Endothelial cell of umbilical vein (primary cell): ENCODE measurements around the gene COL8A1. TPM values are rescaled to one million over a fixed set of nuclear protein-coding genes. Genes with fewer than 3 reads are reported as not detected.

Source experiments
- BruUV-seq: library from RNA; stranded (reverse); fragments of 400-500 nt; replicated peaks from 2 replicates; lab custom pipeline; 2021; lab: Mats Ljungman, UMichigan
- CTCF ChIA-PET: fragments of 300-600, 350-600 bp; sonication (Branson Sonifier 250); formaldehyde crosslinking; loops from one replicate; lab custom pipeline; 2021; ENCODE audit warnings: antibody characterized with exemption, inconsistent platforms; lab: Charles Lee
- POLR2A ChIA-PET: fragments of 300-600, 350-600 bp; sonication (Branson Sonifier 250); formaldehyde crosslinking; loops from one replicate; lab custom pipeline; 2021; ENCODE audit warnings: antibody characterized with exemption, inconsistent platforms; lab: Charles Lee
- DNase-seq: peaks from one replicate; pipeline ENCODE4 v3.0.0-alpha.2; 2011; ENCODE audit warnings: low read depth, low spot score
- FAIRE-seq: peaks from 2 replicates; lab custom pipeline; 2011; peaks lifted over from hg19 to GRCh38; lab: Jason Lieb, UNC
- H2AFZ ChIP-seq: 2 replicates; pipeline ENCODE4 v1.6.0; 2012; ENCODE audit warnings: low read depth, low read length, control low read depth, inconsistent platforms
- H3K27ac ChIP-seq: 2 replicates; pipeline ENCODE4 v1.5.1; 2011; ENCODE audit warnings: low read depth, mild to moderate bottlenecking, control low read depth, low read length, moderate library complexity; ENCODE audit not compliant: insufficient read depth
- H3K27me3 ChIP-seq, 2 experiments: 2 replicates each; pipeline versions ENCODE4 v1.6.0 to v1.6.1; 2011; ENCODE audit warnings: low read length in 2 of 2, mixed read lengths in 1 of 2; ENCODE audit not compliant: control insufficient read depth in 2 of 2, insufficient read depth in 2 of 2
- H3K36me3 ChIP-seq, 2 experiments: 2 replicates in 1 of 2; 3 replicates in 1 of 2; pipeline ENCODE4 v1.5.1; 2011; ENCODE audit warnings: low read length in 2 of 2, mild to moderate bottlenecking in 1 of 2, moderate library complexity in 1 of 2; ENCODE audit not compliant: control insufficient read depth in 2 of 2, insufficient read depth in 2 of 2; ENCODE audit errors: extremely low read depth in 1 of 2
- H3K4me1 ChIP-seq: 3 replicates; pipeline ENCODE4 v1.5.1; 2011; ENCODE audit warnings: mild to moderate bottlenecking, low read length; ENCODE audit not compliant: control insufficient read depth, insufficient read depth; ENCODE audit errors: extremely low read depth
- H3K4me2 ChIP-seq: 2 replicates; pipeline ENCODE4 v1.6.1; 2011; ENCODE audit warnings: low read length, control low read depth, mixed read lengths; ENCODE audit not compliant: insufficient read depth
- H3K4me3 ChIP-seq, 3 experiments: fragments of 200-600 bp in 1 of 3; sonication (generic), shearing (Covaris generic) in 1 of 3; replicated peaks in 1 of 3; 2 replicates each; pipeline ENCODE4 v1.5.1; 2011 to 2016; ENCODE audit warnings: control low read depth in 3 of 3, low read length in 3 of 3, mild to moderate bottlenecking in 2 of 3, inconsistent platforms in 1 of 3, low read depth in 1 of 3, moderate library complexity in 1 of 3; ENCODE audit not compliant: insufficient read depth in 1 of 3
- H3K79me2 ChIP-seq: 2 replicates; pipeline ENCODE4 v1.6.0; 2012; ENCODE audit warnings: low read length, inconsistent platforms; ENCODE audit not compliant: control insufficient read depth, insufficient read depth
- H3K9ac ChIP-seq: replicated peaks from 2 replicates; pipeline ENCODE3; 2011; ENCODE audit warnings: low read length, control low read depth; ENCODE audit not compliant: insufficient read depth; ENCODE audit errors: extremely low read depth
- H3K9me1 ChIP-seq: replicated peaks from 3 replicates; pipeline ENCODE4 v1.6.0; 2011; ENCODE audit warnings: mild to moderate bottlenecking, low read length; ENCODE audit not compliant: control insufficient read depth, insufficient read depth; ENCODE audit errors: extremely low read depth
- H3K9me3 ChIP-seq: replicated peaks from 2 replicates; pipeline ENCODE4 v1.5.1; 2012; ENCODE audit warnings: low read length, inconsistent platforms; ENCODE audit not compliant: control insufficient read depth, insufficient read depth
- H4K20me1 ChIP-seq: replicated peaks from 2 replicates; pipeline ENCODE3; 2011; ENCODE audit warnings: mild to moderate bottlenecking, low read length; ENCODE audit not compliant: control insufficient read depth, insufficient read depth; ENCODE audit errors: extremely low read depth
- CTCF ChIP-seq, 2 donors: IDR thresholded peaks; 1 replicate in 1 of 2; 2 replicates in 1 of 2; pipeline ENCODE4 v1.5.1; 2011; ENCODE audit warnings: low read length in 2 of 2, mild to moderate bottlenecking in 2 of 2, moderate library complexity in 2 of 2, control low read depth in 1 of 2, inconsistent platforms in 1 of 2, low read depth in 1 of 2; ENCODE audit not compliant: insufficient read depth in 1 of 2; ENCODE audit errors: extremely low read depth in 1 of 2
- EZH2 ChIP-seq: IDR thresholded peaks from 2 replicates; pipeline ENCODE4 v1.6.1; 2012; ENCODE audit warnings: borderline replicate concordance, low read depth, mild to moderate bottlenecking, moderate library complexity, low read length, inconsistent platforms; ENCODE audit not compliant: severe bottlenecking
- FOS ChIP-seq: IDR thresholded peaks from 2 replicates; pipeline ENCODE4 v1.6.1; 2011; ENCODE audit warnings: mild to moderate bottlenecking, low read length, moderate library complexity, borderline replicate concordance; ENCODE audit not compliant: insufficient read depth
- GATA2 ChIP-seq: IDR thresholded peaks from 2 replicates; pipeline ENCODE4 v1.7.0; 2011; ENCODE audit warnings: low read depth, mild to moderate bottlenecking, moderate library complexity, mixed read lengths, low read length; ENCODE audit not compliant: insufficient read length, insufficient read depth
- JUN ChIP-seq: IDR thresholded peaks from 2 replicates; pipeline ENCODE4 v1.6.1; 2011; ENCODE audit warnings: borderline replicate concordance, low read depth; ENCODE audit not compliant: insufficient read length, insufficient read depth
- MAX ChIP-seq: IDR thresholded peaks from 2 replicates; pipeline ENCODE4 v1.6.1; 2011; ENCODE audit not compliant: insufficient read depth, insufficient read length
- MYC ChIP-seq: IDR thresholded peaks from one replicate; pipeline ENCODE4 v1.6.1; 2011; ENCODE audit warnings: mild to moderate bottlenecking, low read depth, low read length
- POLR2A ChIP-seq: IDR thresholded peaks from 2 replicates; pipeline ENCODE4 v1.6.1; 2012; ENCODE audit warnings: low read depth, mild to moderate bottlenecking, control low read depth, low read length
- POLR2AphosphoS5 ChIP-seq: IDR thresholded peaks from 2 replicates; pipeline ENCODE4 v1.6.1; 2012; ENCODE audit warnings: low read depth, mild to moderate bottlenecking, control low read depth, low read length, moderate library complexity; ENCODE audit not compliant: insufficient read depth
- dilution Hi-C: fragments of 300-500 bp; cut with MboI; formaldehyde crosslinking; loops from one replicate; pipeline ENCODE4 v1.15.0; 2019; ENCODE audit warnings: low sequenced_read_pairs; ENCODE audit not compliant: extremely low pct_ligation_motif_present
- intact Hi-C: fragments of 100-400 bp; cut with micrococcal nuclease; formaldehyde crosslinking; loops from one replicate; pipeline ENCODE4 v1.10.0; 2022
- polyA plus RNA-seq, 4 experiments: library from polyadenylated mRNA; depleted of rRNA in 3 of 4; stranded (reverse) in 3 of 4; unstranded in 1 of 4; fragments of >200 nt; gene quantifications; 2 replicates each; pipeline versions ENCODE4 v1.2.1 to v1.2.3, GENCODE V29; 2011 to 2012; ENCODE audit warnings: missing spikeins in 1 of 4
- total RNA-seq: library from RNA; stranded (reverse); gene quantifications from 2 replicates; pipeline ENCODE4 v1.2.3, GENCODE V29; 2021

The COL8A1 gene
- total and polyA plus RNA-seq, 2 donors (not counting 3 experiments of a cell fraction or from before 2014, with no cell fraction given), result 358 to 634 TPM

- FAIRE-seq (no peak), DNase-seq (no peak)
- no peak overlapping the region for H3K4me2 ChIP-seq
- no TSS peak for BruUV-seq
- ChIA-PET CTCF (interaction anchor here (2.2 kb wide), 1 partner anchor 9 kb away, joined by 7 read pairs; no protein-coding TSS in a partner anchor), POLR2A (no interaction called here)
- no peak overlapping the region for H3K9ac ChIP-seq
- H3K9me3 ChIP-seq, result no peaks in the 10 kb centered on the region
- intact Hi-C loops (no loop called here), dilution Hi-C loops (no loop called here)
- no peak overlapping the region for H3K4me3 ChIP-seq
- H3K9me1 ChIP-seq, result no peaks in the 10 kb centered on the region
- peaks cover 2 to 10% of the 10 kb centered on the region in 2 experiments for H3K36me3 ChIP-seq
- H3K4me1 ChIP-seq, result peaks cover 7% of the 10 kb centered on the region
- H2AFZ ChIP-seq, result no peak overlapping the region
- no peaks in the 10 kb centered on the region for H4K20me1 ChIP-seq
- no peaks in the 10 kb centered on the region for H3K79me2 ChIP-seq
- H3K27me3 ChIP-seq, result no peaks in the 10 kb centered on the region
- no peak overlapping the region for H3K27ac ChIP-seq
- TF ChIP-seq MAX (no peak), GATA2 (no peak), FOS (no peak), POLR2AphosphoS5 (no peak), MYC (no peak), JUN (no peak), EZH2 (no peak), CTCF (IDR thresholded peaks at IDR 0.05; ENCODE audit: extremely low read depth in 1 of 2, insufficient read depth in 1 of 2, low read depth in 1 of 2, low read length in 2 of 2) (no peak), POLR2A (no peak)
Observed at GRCh38 chr3:99780749-99781148, 142.4 kb downstream of the COL8A1 start.
